ENCODE results near the gene FMO2. TPM values are rescaled to one million over a fixed set of nuclear protein-coding genes. Genes with fewer than 3 reads are reported as not detected.

The FMO2 gene
- total RNA-seq, 1 donor from 2014 or later = not detected

DNA sequence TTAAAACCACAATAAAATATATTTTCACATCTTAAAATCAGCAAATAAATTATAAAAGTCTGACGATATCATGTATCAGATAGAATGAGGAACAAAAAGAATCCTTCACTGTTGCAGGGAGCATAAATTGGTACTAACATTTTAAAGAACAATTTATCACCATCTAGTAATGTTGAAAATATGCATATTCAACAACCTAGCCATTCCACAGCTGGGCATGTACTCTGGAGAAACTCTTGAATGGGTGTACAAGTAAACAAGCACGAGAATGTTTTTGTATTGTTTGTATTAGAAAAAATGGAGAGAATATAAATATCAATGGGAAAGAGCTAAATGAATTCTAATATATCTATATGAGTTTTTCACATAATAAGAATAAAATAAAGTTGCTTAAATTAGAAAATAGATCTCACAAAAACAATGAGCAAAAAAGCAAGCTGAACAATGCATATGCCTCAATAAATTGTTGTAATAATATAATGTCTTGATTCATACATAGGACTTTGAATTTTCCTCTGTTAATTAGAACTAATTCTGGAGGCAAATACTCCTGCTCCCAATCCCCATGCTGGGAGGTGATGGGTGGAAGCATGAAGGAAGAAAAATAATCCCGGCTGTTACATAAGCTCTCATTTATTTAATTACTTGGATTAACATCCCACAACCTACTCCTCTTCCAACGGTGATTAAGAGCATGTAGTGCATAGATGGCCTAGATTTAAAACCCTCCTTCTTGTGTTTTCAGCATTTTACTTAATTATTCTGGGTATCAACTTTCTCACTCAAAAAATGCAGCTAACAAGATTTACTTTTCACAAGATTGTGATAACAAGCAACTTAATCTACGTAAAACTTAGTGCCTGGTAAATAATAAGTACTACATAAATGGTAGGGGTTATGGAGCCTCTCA, 5.5 kb upstream of the FMO2 start:
- no peaks in the 10 kb centered on the region for H3K9me3 Mint-ChIP-seq (ENCODE audit: unreplicated experiment)
- no peaks in the 10 kb centered on the region for H3K27me3 Mint-ChIP-seq (ENCODE audit: unreplicated experiment)
- H3K4me1 Mint-ChIP-seq (ENCODE audit: low read depth, unreplicated experiment) = no peaks in the 10 kb centered on the region
- DNase-seq = no peak
- H3K27ac Mint-ChIP-seq (ENCODE audit: unreplicated experiment) = no peak overlapping the region
- no peak overlapping the region for H3K4me3 Mint-ChIP-seq (ENCODE audit: unreplicated experiment)
- TF ChIP-seq CTCF (IDR thresholded peaks at IDR 0.05; ENCODE audit: partially characterized antibody, unreplicated experiment) = no peak
- no peaks in the 10 kb centered on the region for H3K36me3 Mint-ChIP-seq (ENCODE audit: unreplicated experiment)

GRCh38 chr1:171180670-171181069, 4.4 kb upstream of the FMO2 start:
- Mint-ChIP-seq H3K4me3 (ENCODE audit: unreplicated experiment) (no peak overlapping the region), H3K27ac (ENCODE audit: unreplicated experiment) (no peak overlapping the region), H3K9me3 (ENCODE audit: unreplicated experiment) (no peaks in the 10 kb centered on the region), H3K36me3 (ENCODE audit: unreplicated experiment) (no peaks in the 10 kb centered on the region), H3K4me1 (ENCODE audit: low read depth, unreplicated experiment) (no peaks in the 10 kb centered on the region), H3K27me3 (ENCODE audit: unreplicated experiment) (no peaks in the 10 kb centered on the region)
- TF ChIP-seq CTCF (IDR thresholded peaks at IDR 0.05; ENCODE audit: partially characterized antibody, unreplicated experiment) = no peak
- DNase-seq = no peak

DNA sequence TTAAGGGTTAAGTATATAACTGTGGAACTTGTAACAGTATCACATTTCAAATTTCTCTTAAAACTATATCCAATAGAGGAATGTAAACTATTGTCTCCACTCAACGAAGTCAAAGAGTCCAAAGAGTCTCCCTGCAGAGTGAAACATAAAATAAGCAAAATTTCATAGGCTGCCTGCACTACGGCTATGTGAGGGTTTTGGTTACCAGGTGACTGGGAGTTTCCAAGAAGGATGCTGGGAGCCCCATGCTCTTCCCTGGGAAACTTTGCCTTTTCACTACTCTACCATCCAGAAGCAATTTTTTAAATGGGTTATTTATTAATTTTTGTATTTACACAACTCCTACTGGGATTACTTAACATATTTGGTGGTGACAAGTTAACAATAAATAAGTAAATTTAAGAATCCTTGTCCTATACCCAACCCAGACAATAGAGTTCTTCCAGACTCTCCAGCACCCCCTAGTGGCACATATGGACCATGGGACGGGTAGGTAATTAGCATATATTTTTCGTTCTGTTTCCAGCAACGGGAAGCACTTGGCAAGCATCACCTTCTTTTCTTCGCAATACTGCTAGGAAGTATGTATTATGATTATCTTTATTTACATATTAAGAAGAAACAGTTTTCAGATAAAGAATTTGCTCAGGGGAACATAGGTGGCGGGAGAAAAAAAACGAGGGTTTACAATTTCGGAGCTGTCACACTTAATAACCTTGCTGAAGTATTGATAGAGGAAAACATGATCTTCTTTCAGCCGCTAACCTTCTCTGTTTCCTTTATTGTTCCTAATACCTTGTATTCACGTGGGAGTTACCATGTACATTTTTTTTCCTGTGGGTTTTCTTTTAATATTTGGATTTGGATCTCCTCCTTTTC, 3.5 kb downstream of the FMO2 start:
- Mint-ChIP-seq H3K9me3 (ENCODE audit: unreplicated experiment) (no peaks in the 10 kb centered on the region), H3K4me1 (ENCODE audit: low read depth, unreplicated experiment) (no peaks in the 10 kb centered on the region), H3K36me3 (ENCODE audit: unreplicated experiment) (no peaks in the 10 kb centered on the region), H3K27me3 (ENCODE audit: unreplicated experiment) (no peaks in the 10 kb centered on the region), H3K27ac (ENCODE audit: unreplicated experiment) (no peak overlapping the region), H3K4me3 (ENCODE audit: unreplicated experiment) (no peak overlapping the region)
- peak; percentile 42 for DNase-seq
- peak; percentile 83 for TF ChIP-seq CTCF (IDR thresholded peaks at IDR 0.05; ENCODE audit: partially characterized antibody, unreplicated experiment)

DNA sequence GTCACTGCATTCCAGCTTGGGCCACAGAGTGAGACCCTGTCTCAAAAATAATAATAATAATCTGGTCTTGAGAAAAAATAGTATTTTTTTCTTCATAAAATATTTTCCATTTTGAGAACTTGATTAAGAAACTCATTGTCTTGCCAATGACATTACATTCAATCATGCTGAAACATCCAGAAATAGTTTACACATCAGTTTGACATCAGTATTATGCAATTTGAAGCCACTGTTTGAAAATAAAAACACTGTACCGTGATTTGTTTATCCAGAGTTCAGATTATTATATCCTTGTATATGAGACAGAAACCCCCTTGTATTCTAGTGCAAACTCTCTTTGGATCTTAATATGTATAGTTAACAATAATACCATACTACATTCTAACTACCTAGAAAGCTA, 6.9 kb downstream of the FMO2 start:
- DNase-seq = no peak
- TF ChIP-seq CTCF (IDR thresholded peaks at IDR 0.05; ENCODE audit: partially characterized antibody, unreplicated experiment) = no peak
- Mint-ChIP-seq H3K4me3 (ENCODE audit: unreplicated experiment) (no peak overlapping the region), H3K27ac (ENCODE audit: unreplicated experiment) (no peak overlapping the region), H3K9me3 (ENCODE audit: unreplicated experiment) (no peaks in the 10 kb centered on the region), H3K27me3 (ENCODE audit: unreplicated experiment) (no peaks in the 10 kb centered on the region), H3K4me1 (ENCODE audit: low read depth, unreplicated experiment) (no peaks in the 10 kb centered on the region), H3K36me3 (ENCODE audit: unreplicated experiment) (no peaks in the 10 kb centered on the region)

All from glutamatergic neuron (in vitro differentiated cells).